Measurements from ENCODE around the gene TTC7B. TPM values are rescaled to one million over a fixed set of nuclear protein-coding genes. Genes with fewer than 3 reads are reported as not detected.
"Not testable (repeated sequence)": the region's sequence is repeated elsewhere in the genome, so short reads cannot be mapped to it uniquely, and the experiment has no call there.

TTC7B gene
- total RNA-seq, 1 donor: 24.9 TPM

- TF ChIP-seq, protein P1, sequence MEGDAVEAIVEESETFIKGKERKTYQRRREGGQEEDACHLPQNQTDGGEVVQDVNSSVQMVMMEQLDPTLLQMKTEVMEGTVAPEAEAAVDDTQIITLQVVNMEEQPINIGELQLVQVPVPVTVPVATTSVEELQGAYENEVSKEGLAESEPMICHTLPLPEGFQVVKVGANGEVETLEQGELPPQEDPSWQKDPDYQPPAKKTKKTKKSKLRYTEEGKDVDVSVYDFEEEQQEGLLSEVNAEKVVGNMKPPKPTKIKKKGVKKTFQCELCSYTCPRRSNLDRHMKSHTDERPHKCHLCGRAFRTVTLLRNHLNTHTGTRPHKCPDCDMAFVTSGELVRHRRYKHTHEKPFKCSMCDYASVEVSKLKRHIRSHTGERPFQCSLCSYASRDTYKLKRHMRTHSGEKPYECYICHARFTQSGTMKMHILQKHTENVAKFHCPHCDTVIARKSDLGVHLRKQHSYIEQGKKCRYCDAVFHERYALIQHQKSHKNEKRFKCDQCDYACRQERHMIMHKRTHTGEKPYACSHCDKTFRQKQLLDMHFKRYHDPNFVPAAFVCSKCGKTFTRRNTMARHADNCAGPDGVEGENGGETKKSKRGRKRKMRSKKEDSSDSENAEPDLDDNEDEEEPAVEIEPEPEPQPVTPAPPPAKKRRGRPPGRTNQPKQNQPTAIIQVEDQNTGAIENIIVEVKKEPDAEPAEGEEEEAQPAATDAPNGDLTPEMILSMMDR (IDR thresholded peaks at IDR 0.05; ENCODE audit: insufficient read depth, low read length): no peak
- DNase-seq (ENCODE audit: low read depth): no peak
- no peak overlapping the region for H3K4me3 ChIP-seq (ENCODE audit: low read depth, low read length)
Measured at GRCh38 chr14:90534091-90534837, 282.0 kb downstream of the TTC7B start.

DNA sequence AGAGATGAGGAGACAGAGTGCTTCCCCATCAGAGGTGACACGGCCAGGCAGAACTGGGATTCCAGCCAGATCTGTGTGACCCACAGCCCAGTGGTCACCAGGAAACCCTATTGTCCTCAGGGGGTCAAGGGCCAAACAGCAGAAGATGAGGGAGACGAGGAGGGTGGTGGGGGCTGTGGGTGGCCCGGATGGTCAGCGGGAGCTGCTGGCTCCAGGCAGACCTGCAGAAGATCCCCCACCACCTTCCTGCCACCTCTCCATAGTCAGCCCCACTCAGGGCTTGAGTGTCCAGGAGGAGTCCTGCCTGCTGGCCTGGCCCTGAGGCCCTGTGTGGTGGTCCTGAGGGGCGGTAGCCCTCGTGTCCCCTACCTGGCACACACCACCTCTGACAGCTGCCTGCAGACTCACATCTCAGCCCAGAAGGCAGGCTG is 282.6 kb downstream of the TTC7B start:
- no peak overlapping the region for H3K4me3 ChIP-seq (ENCODE audit: low read depth, low read length)
- no peak for DNase-seq (ENCODE audit: low read depth)
- TF ChIP-seq, protein P1 (IDR thresholded peaks at IDR 0.05; ENCODE audit: insufficient read depth, low read length): no peak

DNA sequence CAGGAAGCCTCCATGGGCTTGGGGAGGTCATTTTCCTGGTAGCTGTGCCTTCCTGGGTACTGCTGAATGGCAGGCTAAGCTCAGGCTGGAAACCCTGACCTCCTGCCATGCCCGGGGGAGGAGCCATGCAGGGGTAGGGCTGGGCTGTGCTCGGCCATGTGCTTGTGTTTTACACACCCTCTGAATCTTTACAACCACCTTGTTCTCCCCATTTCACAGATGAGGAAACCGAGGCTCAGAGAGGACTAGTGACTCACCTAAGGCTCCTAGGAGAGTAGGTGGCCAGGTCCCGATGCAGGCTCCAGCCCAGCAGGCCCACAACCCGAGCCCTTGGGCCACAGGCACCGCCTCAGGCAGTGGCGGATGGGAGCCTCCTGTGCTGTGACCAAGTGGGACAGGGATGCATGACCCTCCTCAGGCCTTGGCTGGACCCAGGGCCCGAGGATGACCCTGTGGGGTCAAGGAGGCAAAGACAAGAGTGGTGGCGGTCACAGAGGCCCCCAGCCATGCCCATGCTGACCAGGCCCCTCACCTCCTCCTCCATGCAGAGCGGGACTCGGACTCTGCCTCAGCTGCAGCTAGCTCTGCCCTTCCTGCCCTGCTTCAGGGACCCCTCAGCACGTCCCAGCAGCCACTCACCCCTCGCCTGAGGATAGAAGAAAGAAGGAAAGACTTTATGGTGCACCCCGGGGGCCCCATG is 283.3 kb downstream of the TTC7B start:
- TF ChIP-seq, protein P1 (IDR thresholded peaks at IDR 0.05; ENCODE audit: insufficient read depth, low read length): no peak
- no peak overlapping the region for H3K4me3 ChIP-seq (ENCODE audit: low read depth, low read length)
- DNase-seq (ENCODE audit: low read depth): no peak

DNA sequence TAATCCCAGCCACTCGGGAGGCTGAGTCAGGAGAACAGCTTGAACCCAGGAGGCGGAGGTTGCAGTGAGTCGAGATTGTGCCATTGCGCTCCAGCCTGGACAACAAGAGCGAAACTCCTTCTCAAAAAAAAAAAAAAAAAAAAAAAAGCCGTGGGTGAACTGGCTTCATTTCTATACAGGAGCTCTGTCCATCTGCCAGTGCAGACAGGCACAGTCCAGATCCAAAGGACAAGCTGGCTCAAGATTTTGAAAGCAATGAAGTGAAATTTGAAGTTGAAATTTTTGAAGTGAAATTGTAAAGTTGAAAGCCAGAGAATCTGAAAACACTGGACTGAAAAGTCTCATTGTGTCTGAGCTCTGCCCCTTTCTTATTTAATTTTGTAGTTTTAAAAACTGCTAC is 284.7 kb downstream of the TTC7B start:
- H3K4me3 ChIP-seq (ENCODE audit: low read depth, low read length): no peak overlapping the region
- DNase-seq (ENCODE audit: low read depth): no peak
- TF ChIP-seq, protein P1 (IDR thresholded peaks at IDR 0.05; ENCODE audit: insufficient read depth, low read length): no peak

GRCh38 chr14:90530523-90530922 is 285.7 kb downstream of the TTC7B start:
- TF ChIP-seq, protein P1 (IDR thresholded peaks at IDR 0.05; ENCODE audit: insufficient read depth, low read length): no peak
- no peak for DNase-seq (ENCODE audit: low read depth)

GRCh38 chr14:90527978-90528377 is 288.3 kb downstream of the TTC7B start:
- DNase-seq (ENCODE audit: low read depth): no peak
- TF ChIP-seq, protein P1 (IDR thresholded peaks at IDR 0.05; ENCODE audit: insufficient read depth, low read length): no peak
- no peak overlapping the region for H3K4me3 ChIP-seq (ENCODE audit: low read depth, low read length)

More at GRCh38 chr14:90530523-90530922, 285.7 kb downstream of the TTC7B start:
- no peak overlapping the region for H3K4me3 ChIP-seq (ENCODE audit: low read depth, low read length)

GRCh38 chr14:90526536-90526935 is 289.7 kb downstream of the TTC7B start:
- not testable (repeated sequence) for H3K4me3 ChIP-seq (ENCODE audit: low read depth, low read length); DNase-seq (ENCODE audit: low read depth)

GRCh38 chr14:90525353-90526028 is 290.7 kb downstream of the TTC7B start:
- not testable (repeated sequence) for DNase-seq (ENCODE audit: low read depth); H3K4me3 ChIP-seq (ENCODE audit: low read depth, low read length)
